Neural cell (in vitro differentiated cells): ENCODE measurements around the gene XAGE3.
"Not testable (repeated sequence)": the region's sequence is repeated elsewhere in the genome, so short reads cannot be mapped to it uniquely, and the experiment has no call there.

ENCODE experiments used
- TF ChIP-seq, protein P1 (sequence below): fragments of 450-650 bp; IDR thresholded peaks from 2 replicates; pipeline ENCODE4 v1.5.1; 2014; ENCODE audit warnings: antibody characterized with exemption, mild to moderate bottlenecking, moderate library complexity; ENCODE audit not compliant: poor library complexity, severe bottlenecking
- TF ChIP-seq, protein P2 (sequence below): IDR thresholded peaks from 2 replicates; pipeline ENCODE4 v1.6.1; 2012; ENCODE audit warnings: borderline replicate concordance

DNA sequence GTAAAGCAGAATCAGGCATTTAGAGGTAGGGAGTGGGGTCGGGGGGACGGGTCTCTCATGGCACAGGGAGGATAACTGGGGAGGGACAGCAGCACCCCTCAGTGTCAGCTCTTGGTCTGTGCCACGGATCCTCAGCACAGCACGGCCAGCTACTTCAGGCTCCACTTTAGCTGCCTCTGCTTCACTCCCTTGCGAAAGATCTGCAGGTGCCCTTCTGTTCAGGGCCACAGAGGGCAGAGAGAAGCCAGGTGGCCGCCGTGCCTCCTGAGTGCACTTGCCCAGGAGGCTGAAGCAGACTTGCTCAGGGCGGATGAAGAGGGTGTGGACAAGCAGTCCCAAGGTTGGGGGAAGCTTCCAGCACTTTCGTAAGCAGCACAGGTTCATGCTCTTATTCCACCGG lies 19.6 kb upstream of the XAGE3 start:
- TF ChIP-seq, protein P1, sequence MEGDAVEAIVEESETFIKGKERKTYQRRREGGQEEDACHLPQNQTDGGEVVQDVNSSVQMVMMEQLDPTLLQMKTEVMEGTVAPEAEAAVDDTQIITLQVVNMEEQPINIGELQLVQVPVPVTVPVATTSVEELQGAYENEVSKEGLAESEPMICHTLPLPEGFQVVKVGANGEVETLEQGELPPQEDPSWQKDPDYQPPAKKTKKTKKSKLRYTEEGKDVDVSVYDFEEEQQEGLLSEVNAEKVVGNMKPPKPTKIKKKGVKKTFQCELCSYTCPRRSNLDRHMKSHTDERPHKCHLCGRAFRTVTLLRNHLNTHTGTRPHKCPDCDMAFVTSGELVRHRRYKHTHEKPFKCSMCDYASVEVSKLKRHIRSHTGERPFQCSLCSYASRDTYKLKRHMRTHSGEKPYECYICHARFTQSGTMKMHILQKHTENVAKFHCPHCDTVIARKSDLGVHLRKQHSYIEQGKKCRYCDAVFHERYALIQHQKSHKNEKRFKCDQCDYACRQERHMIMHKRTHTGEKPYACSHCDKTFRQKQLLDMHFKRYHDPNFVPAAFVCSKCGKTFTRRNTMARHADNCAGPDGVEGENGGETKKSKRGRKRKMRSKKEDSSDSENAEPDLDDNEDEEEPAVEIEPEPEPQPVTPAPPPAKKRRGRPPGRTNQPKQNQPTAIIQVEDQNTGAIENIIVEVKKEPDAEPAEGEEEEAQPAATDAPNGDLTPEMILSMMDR, result not testable (repeated sequence)
- TF ChIP-seq, protein P2, sequence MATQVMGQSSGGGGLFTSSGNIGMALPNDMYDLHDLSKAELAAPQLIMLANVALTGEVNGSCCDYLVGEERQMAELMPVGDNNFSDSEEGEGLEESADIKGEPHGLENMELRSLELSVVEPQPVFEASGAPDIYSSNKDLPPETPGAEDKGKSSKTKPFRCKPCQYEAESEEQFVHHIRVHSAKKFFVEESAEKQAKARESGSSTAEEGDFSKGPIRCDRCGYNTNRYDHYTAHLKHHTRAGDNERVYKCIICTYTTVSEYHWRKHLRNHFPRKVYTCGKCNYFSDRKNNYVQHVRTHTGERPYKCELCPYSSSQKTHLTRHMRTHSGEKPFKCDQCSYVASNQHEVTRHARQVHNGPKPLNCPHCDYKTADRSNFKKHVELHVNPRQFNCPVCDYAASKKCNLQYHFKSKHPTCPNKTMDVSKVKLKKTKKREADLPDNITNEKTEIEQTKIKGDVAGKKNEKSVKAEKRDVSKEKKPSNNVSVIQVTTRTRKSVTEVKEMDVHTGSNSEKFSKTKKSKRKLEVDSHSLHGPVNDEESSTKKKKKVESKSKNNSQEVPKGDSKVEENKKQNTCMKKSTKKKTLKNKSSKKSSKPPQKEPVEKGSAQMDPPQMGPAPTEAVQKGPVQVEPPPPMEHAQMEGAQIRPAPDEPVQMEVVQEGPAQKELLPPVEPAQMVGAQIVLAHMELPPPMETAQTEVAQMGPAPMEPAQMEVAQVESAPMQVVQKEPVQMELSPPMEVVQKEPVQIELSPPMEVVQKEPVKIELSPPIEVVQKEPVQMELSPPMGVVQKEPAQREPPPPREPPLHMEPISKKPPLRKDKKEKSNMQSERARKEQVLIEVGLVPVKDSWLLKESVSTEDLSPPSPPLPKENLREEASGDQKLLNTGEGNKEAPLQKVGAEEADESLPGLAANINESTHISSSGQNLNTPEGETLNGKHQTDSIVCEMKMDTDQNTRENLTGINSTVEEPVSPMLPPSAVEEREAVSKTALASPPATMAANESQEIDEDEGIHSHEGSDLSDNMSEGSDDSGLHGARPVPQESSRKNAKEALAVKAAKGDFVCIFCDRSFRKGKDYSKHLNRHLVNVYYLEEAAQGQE, result not testable (repeated sequence)
